CD4-positive, alpha-beta T cell (primary cell): ENCODE data around the gene TNF. TPM values are rescaled to one million over a fixed set of nuclear protein-coding genes. Genes with fewer than 3 reads are reported as not detected.
A peak's percentile ranks its signal among the peaks of the same experiment; 100 is the strongest.

Experiments used
- ATAC-seq: fragments of 200-7000 bp; cut with Tn5 transposase; one replicate; pipeline ENCODE4 v1.10.0; 2022; ENCODE audit warnings: mild to moderate bottlenecking; ENCODE audit not compliant: poor library complexity
- CTCF ChIA-PET: fragments of 350-600 bp; sonication (Branson Sonifier 250); formaldehyde crosslinking; loops from one replicate; lab custom pipeline; 2021; ENCODE audit warnings: antibody characterized with exemption, inconsistent platforms; lab: Charles Lee
- POLR2A ChIA-PET: fragments of 350-600 bp; sonication (Branson Sonifier 250); formaldehyde crosslinking; loops from one replicate; lab custom pipeline; 2021; ENCODE audit warnings: antibody characterized with exemption, inconsistent platforms; lab: Charles Lee
- DNase-seq, 14 experiments: peaks; one replicate each; pipeline ENCODE4 v3.0.0-alpha.2; 2013 to 2020; ENCODE audit warnings: mixed read lengths in 2 of 14
- H3K27ac ChIP-seq, 2 donors: one replicate each; pipeline versions ENCODE4 v1.5.1 to v1.7.0; 2013; ENCODE audit warnings: low read length in 2 of 2, low read depth in 1 of 2, mild to moderate bottlenecking in 1 of 2
- H3K27me3 ChIP-seq, 2 experiments: 1 replicate in 1 of 2; 2 replicates in 1 of 2; pipeline versions ENCODE4 v1.6.1 to v1.7.0; 2013; ENCODE audit warnings: low read length in 2 of 2, control low read depth in 1 of 2, mild to moderate bottlenecking in 1 of 2, moderate library complexity in 1 of 2; ENCODE audit not compliant: insufficient read depth in 2 of 2, control insufficient read depth in 1 of 2
- H3K36me3 ChIP-seq: one replicate; pipeline ENCODE4 v1.6.1; 2013; ENCODE audit warnings: low read length, control low read depth; ENCODE audit not compliant: insufficient read depth
- H3K4me1 ChIP-seq: one replicate; pipeline ENCODE4 v1.6.1; 2013; ENCODE audit warnings: low read length, control low read depth; ENCODE audit not compliant: insufficient read depth
- H3K4me3 ChIP-seq: one replicate; pipeline ENCODE4 v1.5.1; 2013; ENCODE audit warnings: mild to moderate bottlenecking, low read length, moderate library complexity
- H3K9me3 ChIP-seq, 2 experiments: 1 replicate in 1 of 2; 2 replicates in 1 of 2; pipeline versions ENCODE4 v1.6.1 to v1.7.0; 2013; ENCODE audit warnings: low read length in 2 of 2, mild to moderate bottlenecking in 2 of 2, control low read depth in 1 of 2, moderate library complexity in 1 of 2; ENCODE audit not compliant: control insufficient read depth in 1 of 2, insufficient read depth in 1 of 2
- H3K27ac Mint-ChIP-seq: one replicate; pipeline ENCODE4 v1.8.0; 2020; ENCODE audit warnings: mixed read lengths
- H3K27me3 Mint-ChIP-seq: one replicate; pipeline ENCODE4 v1.8.0; 2021; ENCODE audit warnings: mixed read lengths
- H3K36me3 Mint-ChIP-seq: one replicate; pipeline ENCODE4 v1.8.0; 2021; ENCODE audit warnings: low read depth, mixed read lengths
- H3K4me1 Mint-ChIP-seq: one replicate; pipeline ENCODE4 v1.8.0; 2021; ENCODE audit warnings: low read depth, mixed read lengths
- H3K4me3 Mint-ChIP-seq: one replicate; pipeline ENCODE4 v1.8.0; 2020; ENCODE audit warnings: mild to moderate bottlenecking, mixed read lengths
- H3K9me3 Mint-ChIP-seq: one replicate; pipeline ENCODE4 v1.8.0; 2020; ENCODE audit warnings: mixed read lengths
- intact Hi-C, 2 experiments: fragments of 100-400 bp; cut with DNase I in 1 of 2; cut with micrococcal nuclease in 1 of 2; formaldehyde crosslinking; loops; one replicate each; pipeline versions ENCODE4 v1.15.1 to v1.9.0; 2023 to 2025; cut with DNase I, micrococcal nuclease
- total RNA-seq, 174 experiments: library from RNA in 2 of 174; stranded (reverse) in 2 of 174; gene quantifications; one replicate each; pipeline ENCODE4 v1.2.3 and lab custom pipeline; 2021 to 2026
- TF ChIP-seq, protein P1 (sequence below): fragments of 200-600 bp; IDR thresholded peaks from one replicate; pipeline ENCODE4 v1.8.0; 2022; ENCODE audit warnings: antibody characterized with exemption, mild to moderate bottlenecking

TNF gene
- total RNA-seq, 2 experiments from 2014 or later: 33.1 to 34.2 TPM

DNA sequence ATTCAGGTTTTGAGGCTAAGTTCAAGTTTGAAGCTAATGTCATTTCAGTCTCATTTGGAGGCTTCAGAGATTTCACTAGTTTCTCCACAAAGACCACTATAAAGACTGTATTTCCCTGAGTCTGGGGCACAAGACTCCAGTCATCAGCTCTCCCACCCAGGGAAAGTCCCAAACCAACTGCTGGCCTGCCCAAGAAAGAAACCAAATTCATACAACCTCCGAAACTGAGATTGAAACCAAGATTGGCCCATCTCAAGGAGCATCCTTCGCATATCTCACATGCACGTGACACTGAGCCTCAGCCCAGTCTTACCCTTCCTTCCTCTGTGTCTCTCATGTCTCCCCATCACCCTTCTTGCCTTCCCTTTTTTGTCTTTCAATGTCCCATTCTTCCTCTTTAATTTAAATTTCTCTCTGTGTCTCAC, 6.8 kb upstream of the TNF start:
- ChIA-PET CTCF (interaction anchor here (0.9 to 4.3 kb wide), 7 partner anchors 9 to 30 kb away, joined by 3 to 38 read pairs (median 9); partner anchors contain the start of genes DDX39B and LST1), POLR2A (interaction anchor here (1.0 to 34.9 kb wide), 4 partner anchors 11 to 27 kb away, joined by 3 to 1160 read pairs (median 26); partner anchors contain the start of genes DDX39B, LST1, LTA and LTB)
- H3K9me3 Mint-ChIP-seq: no peaks in the 10 kb centered on the region
- no peaks in the 10 kb centered on the region for H3K27me3 Mint-ChIP-seq
- H3K4me1 ChIP-seq: peaks cover 83% of the 10 kb centered on the region
- peak overlapping the region; percentile 95 for H3K27ac Mint-ChIP-seq
- no peaks in the 10 kb centered on the region for H3K9me3 ChIP-seq
- ATAC-seq: peak; percentile 60
- H3K4me3 ChIP-seq: no peak overlapping the region
- intact Hi-C loops: loop anchor here in 1 of 2 experiments (1.0 kb wide), 1 partner anchor 8 kb away; no protein-coding TSS in a partner anchor
- H3K27me3 ChIP-seq: no peaks in the 10 kb centered on the region
- H3K4me1 Mint-ChIP-seq: peaks cover 81% of the 10 kb centered on the region
- peak in 9 of 14 experiments; percentile 31 to 95 (median 61) for DNase-seq
- H3K36me3 ChIP-seq: peaks cover 10% of the 10 kb centered on the region
- TF ChIP-seq, protein P1, sequence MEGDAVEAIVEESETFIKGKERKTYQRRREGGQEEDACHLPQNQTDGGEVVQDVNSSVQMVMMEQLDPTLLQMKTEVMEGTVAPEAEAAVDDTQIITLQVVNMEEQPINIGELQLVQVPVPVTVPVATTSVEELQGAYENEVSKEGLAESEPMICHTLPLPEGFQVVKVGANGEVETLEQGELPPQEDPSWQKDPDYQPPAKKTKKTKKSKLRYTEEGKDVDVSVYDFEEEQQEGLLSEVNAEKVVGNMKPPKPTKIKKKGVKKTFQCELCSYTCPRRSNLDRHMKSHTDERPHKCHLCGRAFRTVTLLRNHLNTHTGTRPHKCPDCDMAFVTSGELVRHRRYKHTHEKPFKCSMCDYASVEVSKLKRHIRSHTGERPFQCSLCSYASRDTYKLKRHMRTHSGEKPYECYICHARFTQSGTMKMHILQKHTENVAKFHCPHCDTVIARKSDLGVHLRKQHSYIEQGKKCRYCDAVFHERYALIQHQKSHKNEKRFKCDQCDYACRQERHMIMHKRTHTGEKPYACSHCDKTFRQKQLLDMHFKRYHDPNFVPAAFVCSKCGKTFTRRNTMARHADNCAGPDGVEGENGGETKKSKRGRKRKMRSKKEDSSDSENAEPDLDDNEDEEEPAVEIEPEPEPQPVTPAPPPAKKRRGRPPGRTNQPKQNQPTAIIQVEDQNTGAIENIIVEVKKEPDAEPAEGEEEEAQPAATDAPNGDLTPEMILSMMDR: no peak
- peak overlapping the region; percentile 65 for H3K4me3 Mint-ChIP-seq
- H3K36me3 Mint-ChIP-seq: peaks cover 36% of the 10 kb centered on the region
- H3K27ac ChIP-seq: peak overlapping the region; percentile 78 to 88

DNA sequence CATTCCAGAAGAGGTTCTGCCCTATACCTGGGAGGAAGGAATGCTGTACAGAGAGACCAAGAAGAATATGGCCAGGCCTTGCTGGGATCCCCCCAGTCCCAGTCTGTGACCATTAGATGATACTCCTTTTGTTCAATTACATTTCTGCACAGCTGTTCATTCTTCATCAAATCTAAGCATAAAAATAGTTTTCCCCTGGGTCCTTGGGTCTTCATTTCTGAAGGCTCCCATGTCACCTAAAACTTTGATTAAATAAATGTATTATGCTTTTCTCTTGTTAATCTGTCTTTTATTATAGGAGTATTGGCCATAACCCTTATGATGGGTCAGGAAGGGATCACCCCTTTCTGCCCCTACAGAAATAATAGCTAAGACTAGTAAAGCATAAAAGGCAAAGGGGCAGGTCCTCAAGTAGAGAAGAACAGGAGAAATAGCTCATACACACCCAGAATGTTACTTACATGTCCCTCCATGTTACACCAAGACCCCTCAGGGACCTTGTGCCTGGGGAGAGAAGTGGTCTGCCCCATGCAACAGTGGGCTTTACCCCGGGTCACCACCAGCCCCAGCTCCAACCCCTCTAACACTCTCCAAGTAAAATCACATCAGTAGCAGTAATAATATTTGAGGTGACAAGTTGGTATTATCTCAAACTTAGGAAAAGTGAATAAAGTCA, 5.4 kb upstream of the TNF start:
- ChIA-PET CTCF (interaction anchor here (1.1 to 4.3 kb wide), 5 partner anchors 10 to 28 kb away, joined by 4 to 38 read pairs (median 9); partner anchors contain the start of genes LST1 and NCR3), POLR2A (interaction anchor here (0.7 to 34.9 kb wide), 6 partner anchors 12 to 35 kb away, joined by 3 to 1160 read pairs (median 4); partner anchors contain the start of genes DDX39B, LST1, LTA and LTB)
- H3K4me3 ChIP-seq: no peak overlapping the region
- peaks cover 87% of the 10 kb centered on the region for H3K4me1 Mint-ChIP-seq
- no peaks in the 10 kb centered on the region for H3K27me3 Mint-ChIP-seq
- intact Hi-C loops: no loop called here
- peak overlapping the region; percentile 78 to 88 for H3K27ac ChIP-seq
- H3K36me3 Mint-ChIP-seq: peaks cover 27% of the 10 kb centered on the region
- H3K9me3 ChIP-seq: no peaks in the 10 kb centered on the region
- H3K36me3 ChIP-seq: peaks cover 1% of the 10 kb centered on the region
- no peaks in the 10 kb centered on the region for H3K27me3 ChIP-seq
- TF ChIP-seq, protein P1: no peak
- no peak for ATAC-seq
- DNase-seq: no peak
- peak overlapping the region; percentile 11 for H3K4me3 Mint-ChIP-seq
- H3K9me3 Mint-ChIP-seq: no peaks in the 10 kb centered on the region
- peaks cover 96% of the 10 kb centered on the region for H3K4me1 ChIP-seq
- peak overlapping the region; percentile 95 for H3K27ac Mint-ChIP-seq

DNA sequence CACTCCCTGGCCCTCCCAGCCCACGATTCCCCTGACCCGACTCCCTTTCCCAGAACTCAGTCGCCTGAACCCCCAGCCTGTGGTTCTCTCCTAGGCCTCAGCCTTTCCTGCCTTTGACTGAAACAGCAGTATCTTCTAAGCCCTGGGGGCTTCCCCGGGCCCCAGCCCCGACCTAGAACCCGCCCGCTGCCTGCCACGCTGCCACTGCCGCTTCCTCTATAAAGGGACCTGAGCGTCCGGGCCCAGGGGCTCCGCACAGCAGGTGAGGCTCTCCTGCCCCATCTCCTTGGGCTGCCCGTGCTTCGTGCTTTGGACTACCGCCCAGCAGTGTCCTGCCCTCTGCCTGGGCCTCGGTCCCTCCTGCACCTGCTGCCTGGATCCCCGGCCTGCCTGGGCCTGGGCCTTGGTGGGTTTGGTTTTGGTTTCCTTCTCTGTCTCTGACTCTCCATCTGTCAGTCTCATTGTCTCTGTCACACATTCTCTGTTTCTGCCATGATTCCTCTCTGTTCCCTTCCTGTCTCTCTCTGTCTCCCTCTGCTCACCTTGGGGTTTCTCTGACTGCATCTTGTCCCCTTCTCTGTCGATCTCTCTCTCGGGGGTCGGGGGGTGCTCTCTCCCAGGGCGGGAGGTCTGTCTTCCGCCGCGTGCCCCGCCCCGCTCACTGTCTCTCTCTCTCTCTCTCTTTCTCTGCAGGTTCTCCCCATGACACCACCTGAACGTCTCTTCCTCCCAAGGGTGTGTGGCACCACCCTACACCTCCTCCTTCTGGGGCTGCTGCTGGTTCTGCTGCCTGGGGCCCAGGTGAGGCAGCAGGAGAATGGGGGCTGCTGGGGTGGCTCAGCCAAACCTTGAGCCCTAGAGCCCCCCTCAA, 3.1 kb upstream of the TNF start, which contains the start of gene LTA:
TSS of gene LTA (plus strand) at position 249 of the 871 bp plus-strand sequence. CDS start at position 703, 454 bp downstream.
- TF ChIP-seq, protein P1: no peak
- no peaks in the 10 kb centered on the region for H3K27me3 Mint-ChIP-seq
- CTCF ChIA-PET: interaction anchor here (0.6 to 12.5 kb wide), 5 partner anchors 8 to 26 kb away, joined by 3 to 169 read pairs (median 4); partner anchors contain the start of genes ATP6V1G2 and NFKBIL1

More for the DNA sequence above, 3.1 kb upstream of the TNF start, which contains the start of gene LTA:
- Mint-ChIP-seq H3K9me3 (no peaks in the 10 kb centered on the region), H3K36me3 (peaks cover 39% of the 10 kb centered on the region), H3K4me3 (peak within 1 kb of the TSS; percentile 95), H3K4me1 (peaks cover 99% of the 10 kb centered on the region), H3K27ac (peak within 1 kb of the TSS; percentile 95)
- peak within 1 kb of the TSS; percentile 67 for H3K4me3 ChIP-seq
- ATAC-seq (peak; percentile 65), DNase-seq (peak; percentile 52 to 89 (median 70))
- H3K9me3 ChIP-seq: no peaks in the 10 kb centered on the region
- peak within 1 kb of the TSS; percentile 84 to 87 for H3K27ac ChIP-seq
- H3K4me1 ChIP-seq: peaks cover 96% of the 10 kb centered on the region
- POLR2A ChIA-PET: interaction anchor here (1.0 to 34.9 kb wide), 4 partner anchors 1 to 31 kb away, joined by 5 to 1160 read pairs (median 601); partner anchors contain the start of genes DDX39B, LST1, LTA and LTB
- intact Hi-C loops: loop anchor here in 1 of 2 experiments (1.0 to 2.0 kb wide), 2 partner anchors 9 to 13 kb away; no protein-coding TSS in a partner anchor
- peaks cover 6% of the 10 kb centered on the region for H3K36me3 ChIP-seq
- H3K27me3 ChIP-seq: no peaks in the 10 kb centered on the region
